Measurements from ENCODE around the gene AOPEP. TPM values are rescaled to one million over a fixed set of nuclear protein-coding genes. Genes with fewer than 3 reads are reported as not detected.

The AOPEP gene
- total and polyA plus RNA-seq, 8 donors = 73.9 to 407 (median 101) TPM

GRCh38 chr9:94881454-94881853, 155.0 kb downstream of the AOPEP start:
- TF ChIP-seq POLR2AphosphoS5 (IDR thresholded peaks at IDR 0.05) = no peak
- no peak for TF ChIP-seq POLR2A (IDR thresholded peaks at IDR 0.05)
- TF ChIP-seq CTCF (IDR thresholded peaks at IDR 0.05) = no peak
- no peak for TF ChIP-seq EP300 (IDR thresholded peaks at IDR 0.05)
- peak overlapping the region in 4 of 5 donors; percentile 6 to 39 (median 22) for H3K27ac ChIP-seq

GRCh38 chr9:94881940-94882339, 155.4 kb downstream of the AOPEP start:
- no peak for TF ChIP-seq POLR2AphosphoS5 (IDR thresholded peaks at IDR 0.05)
- TF ChIP-seq EP300 (IDR thresholded peaks at IDR 0.05) = no peak
- TF ChIP-seq POLR2A (IDR thresholded peaks at IDR 0.05) = no peak
- no peak for TF ChIP-seq CTCF (IDR thresholded peaks at IDR 0.05)
- no peaks in the 10 kb centered on the region for H3K36me3 ChIP-seq
- 72 to 90% (median 79%) methylated on average over 3 of the region's 3 CpGs for WGBS, 5 donors
- no peaks in the 10 kb centered on the region for H3K27me3 ChIP-seq
- peaks cover 14 to 42% (median 29%) of the 10 kb centered on the region in 4 donors for H3K4me1 ChIP-seq
- no peaks in the 10 kb centered on the region for H3K9me3 ChIP-seq
- DNase-seq = no peak
- peak overlapping the region in 3 of 5 donors; percentile 6 to 39 (median 13) for H3K27ac ChIP-seq
- intact Hi-C loops (cut with DNase I; ENCODE audit: low total_unique reads) = no loop called here
- no peak overlapping the region for H3K4me3 ChIP-seq

More at GRCh38 chr9:94881454-94881853, 155.0 kb downstream of the AOPEP start:
- no peaks in the 10 kb centered on the region for H3K9me3 ChIP-seq
- no peaks in the 10 kb centered on the region for H3K36me3 ChIP-seq
- DNase-seq = no peak
- 70 to 89% (median 86%) methylated on average over 2 of the region's 2 CpGs for WGBS, 5 donors
- peaks cover 14 to 42% (median 29%) of the 10 kb centered on the region in 4 donors for H3K4me1 ChIP-seq
- intact Hi-C loops (cut with DNase I; ENCODE audit: low total_unique reads) = no loop called here
- H3K27me3 ChIP-seq = no peaks in the 10 kb centered on the region
- H3K4me3 ChIP-seq = no peak overlapping the region

GRCh38 chr9:94882966-94883641, 156.6 kb downstream of the AOPEP start:
- no peaks in the 10 kb centered on the region for H3K27me3 ChIP-seq
- H3K9me3 ChIP-seq = no peaks in the 10 kb centered on the region
- DNase-seq = peak; percentile 40 to 51
- TF ChIP-seq CTCF (IDR thresholded peaks at IDR 0.05) = no peak
- no peak for TF ChIP-seq EP300 (IDR thresholded peaks at IDR 0.05)
- no peak for TF ChIP-seq POLR2AphosphoS5 (IDR thresholded peaks at IDR 0.05)
- no peak for TF ChIP-seq POLR2A (IDR thresholded peaks at IDR 0.05)
- intact Hi-C loops (cut with DNase I; ENCODE audit: low total_unique reads) = no loop called here
- no peak overlapping the region for H3K4me3 ChIP-seq
- WGBS, 5 donors = 28 to 60% (median 38%) methylated on average over 4 of the region's 4 CpGs
- H3K4me1 ChIP-seq = peaks cover 14 to 51% (median 35%) of the 10 kb centered on the region in 4 donors
- no peaks in the 10 kb centered on the region for H3K36me3 ChIP-seq
- H3K27ac ChIP-seq = peak overlapping the region in 4 of 5 donors; percentile 9 to 52 (median 28)

GRCh38 chr9:94885854-94886447, 159.5 kb downstream of the AOPEP start:
- no peaks in the 10 kb centered on the region for H3K27me3 ChIP-seq
- H3K9me3 ChIP-seq = no peaks in the 10 kb centered on the region
- peaks cover 14 to 46% (median 33%) of the 10 kb centered on the region in 4 donors for H3K4me1 ChIP-seq
- peak in 1 of 2 donors; percentile 51 for DNase-seq
- WGBS, 5 donors = 34 to 72% (median 56%) methylated on average over 4 of the region's 4 CpGs
- H3K36me3 ChIP-seq = no peaks in the 10 kb centered on the region
- H3K27ac ChIP-seq = peak overlapping the region; percentile 53 to 62 (median 57)
- H3K4me3 ChIP-seq = no peak overlapping the region
- intact Hi-C loops (cut with DNase I; ENCODE audit: low total_unique reads) = no loop called here
- TF ChIP-seq EP300 (IDR thresholded peaks at IDR 0.05) = no peak
- no peak for TF ChIP-seq CTCF (IDR thresholded peaks at IDR 0.05)
- no peak for TF ChIP-seq POLR2A (IDR thresholded peaks at IDR 0.05)
- TF ChIP-seq POLR2AphosphoS5 (IDR thresholded peaks at IDR 0.05) = no peak
